Omental fat pad (tissue), 4 donors: Measurements from ENCODE around the gene GLIS1. TPM values are rescaled to one million over a fixed set of nuclear protein-coding genes. Genes with fewer than 3 reads are reported as not detected.

Experiments used
- ATAC-seq: fragments of 150-250 bp; one replicate; pipeline ENCODE4 v1.9.1; 2016; ENCODE audit warnings: mild to moderate bottlenecking, moderate library complexity; ENCODE audit not compliant: low FRiP score
- DNase-seq: peaks from one replicate; pipeline ENCODE4 v3.0.0-alpha.2; 2019; ENCODE audit warnings: low spot score
- total RNA-seq, 4 donors: library from RNA; depleted of rRNA; stranded (reverse); fragments of >200 nt; gene quantifications; one replicate each; pipeline ENCODE4 v1.1.0, GENCODE V29; 2016
- TF ChIP-seq, protein P1 (sequence below), 3 donors: fragments of 450-650 bp; IDR thresholded peaks; one replicate each; pipeline ENCODE4 v1.5.1; 2016 to 2017; ENCODE audit warnings: antibody characterized with exemption in 3 of 3, mild to moderate bottlenecking in 3 of 3, moderate library complexity in 2 of 3

Gene GLIS1
- total RNA-seq, 4 donors from 2014 or later, result 0.19 to 1.4 (median 0.75) TPM

DNA sequence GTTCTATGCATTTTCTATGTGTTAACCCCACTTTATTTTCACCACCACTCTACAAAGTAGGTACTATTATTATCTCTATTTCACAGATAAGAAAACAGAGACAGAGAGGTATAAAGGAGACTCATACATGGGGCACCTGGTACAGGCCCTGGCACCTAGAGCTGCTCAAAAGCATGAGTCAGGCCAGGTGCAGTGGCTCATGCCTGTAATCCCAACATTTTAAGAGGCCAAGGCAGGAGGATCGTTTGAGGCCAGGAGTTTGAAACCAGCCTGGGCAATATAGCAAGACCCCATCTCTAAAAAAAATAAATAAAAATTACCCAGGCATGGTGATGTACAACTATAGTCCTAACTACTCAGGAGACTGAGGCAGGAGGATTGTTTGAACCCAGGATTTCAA, 35.8 kb downstream of the GLIS1 start:
- ATAC-seq, result no peak
- no peak for DNase-seq
- TF ChIP-seq, protein P1, sequence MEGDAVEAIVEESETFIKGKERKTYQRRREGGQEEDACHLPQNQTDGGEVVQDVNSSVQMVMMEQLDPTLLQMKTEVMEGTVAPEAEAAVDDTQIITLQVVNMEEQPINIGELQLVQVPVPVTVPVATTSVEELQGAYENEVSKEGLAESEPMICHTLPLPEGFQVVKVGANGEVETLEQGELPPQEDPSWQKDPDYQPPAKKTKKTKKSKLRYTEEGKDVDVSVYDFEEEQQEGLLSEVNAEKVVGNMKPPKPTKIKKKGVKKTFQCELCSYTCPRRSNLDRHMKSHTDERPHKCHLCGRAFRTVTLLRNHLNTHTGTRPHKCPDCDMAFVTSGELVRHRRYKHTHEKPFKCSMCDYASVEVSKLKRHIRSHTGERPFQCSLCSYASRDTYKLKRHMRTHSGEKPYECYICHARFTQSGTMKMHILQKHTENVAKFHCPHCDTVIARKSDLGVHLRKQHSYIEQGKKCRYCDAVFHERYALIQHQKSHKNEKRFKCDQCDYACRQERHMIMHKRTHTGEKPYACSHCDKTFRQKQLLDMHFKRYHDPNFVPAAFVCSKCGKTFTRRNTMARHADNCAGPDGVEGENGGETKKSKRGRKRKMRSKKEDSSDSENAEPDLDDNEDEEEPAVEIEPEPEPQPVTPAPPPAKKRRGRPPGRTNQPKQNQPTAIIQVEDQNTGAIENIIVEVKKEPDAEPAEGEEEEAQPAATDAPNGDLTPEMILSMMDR (IDR thresholded peaks at IDR 0.05), result no peak

DNA sequence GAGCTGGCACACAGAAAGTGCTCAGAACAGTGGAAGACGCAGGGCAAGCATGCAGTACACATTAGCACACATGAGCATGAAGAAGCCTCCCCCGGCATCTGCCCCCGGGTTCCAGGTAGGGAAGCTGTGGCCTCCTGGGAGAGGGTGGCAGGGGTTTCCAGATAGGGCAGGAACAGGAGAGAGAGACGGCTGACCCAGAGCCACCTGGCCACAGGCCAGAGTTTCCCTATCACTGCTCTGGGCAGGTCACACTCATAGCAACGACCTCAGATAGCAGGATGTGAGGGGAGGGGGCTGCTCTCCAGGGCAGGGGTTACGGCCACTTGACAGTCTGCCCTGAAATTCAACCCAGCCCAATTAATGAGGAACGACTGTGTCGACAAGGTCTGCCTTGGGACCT, 36.6 kb downstream of the GLIS1 start:
- no peak for ATAC-seq
- TF ChIP-seq, protein P1 (IDR thresholded peaks at IDR 0.05), result no peak
- no peak for DNase-seq

DNA sequence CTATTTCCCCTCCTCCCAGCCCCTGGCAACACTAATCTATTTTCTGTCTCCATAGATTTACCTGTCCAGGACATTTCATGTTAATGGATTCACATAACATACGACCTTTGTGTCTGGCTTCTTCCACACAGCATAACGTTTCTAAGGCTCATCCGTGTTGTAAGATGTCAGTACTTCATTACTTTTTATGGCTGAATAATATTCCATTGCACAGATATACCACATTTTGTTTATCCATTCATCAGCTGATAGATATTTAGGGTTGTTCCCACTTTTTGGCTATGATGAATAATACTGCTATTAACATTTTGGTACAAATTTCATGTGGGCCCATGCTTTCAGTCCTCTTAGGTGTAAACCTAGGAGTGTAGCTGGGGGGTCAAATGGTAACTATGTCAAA, 38.2 kb downstream of the GLIS1 start:
- TF ChIP-seq, protein P1 (IDR thresholded peaks at IDR 0.05), result no peak
- DNase-seq, result no peak
- ATAC-seq, result no peak

DNA sequence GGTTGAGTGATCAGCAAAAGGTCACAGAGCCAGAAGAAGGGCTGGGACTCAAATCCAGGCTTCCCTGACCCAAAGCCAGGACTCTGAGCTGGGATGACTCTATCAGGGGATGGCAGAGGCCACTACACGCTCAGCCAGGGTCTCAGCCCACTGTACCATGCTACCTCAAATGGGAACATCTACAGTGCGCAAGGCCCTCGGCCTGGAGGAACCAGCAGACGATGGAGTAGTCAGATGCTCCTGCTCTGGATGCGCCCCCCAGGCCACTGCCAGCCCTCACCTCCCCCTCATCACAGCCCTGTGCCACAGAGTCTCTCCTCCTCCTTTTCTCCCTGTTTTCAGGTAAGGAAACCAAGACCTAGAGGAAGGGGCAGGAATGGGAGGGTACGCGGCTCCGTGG, 39.0 kb downstream of the GLIS1 start:
- TF ChIP-seq, protein P1 (IDR thresholded peaks at IDR 0.05), result no peak
- DNase-seq, result no peak
- ATAC-seq, result no peak

DNA sequence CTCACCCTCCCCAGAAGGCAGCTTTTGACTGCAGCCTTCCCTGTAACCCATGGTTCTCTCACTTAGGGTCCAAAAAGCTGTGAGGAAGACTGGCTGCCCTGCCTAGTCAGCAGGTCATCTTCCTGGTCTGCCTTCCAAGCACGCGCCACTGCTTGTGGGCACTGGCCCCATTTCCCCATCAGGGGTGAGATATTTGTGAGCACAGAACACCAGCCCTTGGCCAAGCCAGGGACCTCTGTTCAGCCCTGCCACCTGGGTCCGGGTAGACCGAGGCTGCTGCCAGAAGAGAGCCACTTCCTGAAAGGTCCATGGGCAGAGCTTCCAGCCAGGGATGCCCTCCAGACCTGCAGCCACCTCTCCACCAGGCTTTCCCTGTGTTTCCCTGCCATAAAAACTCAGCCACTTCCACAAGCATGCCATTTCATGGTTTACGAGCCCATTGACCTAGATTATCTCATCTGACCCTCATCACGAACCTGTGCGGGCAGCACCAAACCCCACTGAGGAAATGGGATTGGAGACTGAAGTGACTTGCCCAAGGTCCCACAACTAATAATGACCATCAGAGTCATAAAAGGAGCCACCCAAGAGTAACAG, 40.5 kb downstream of the GLIS1 start:
- TF ChIP-seq, protein P1 (IDR thresholded peaks at IDR 0.05), result no peak
- ATAC-seq, result no peak
- no peak for DNase-seq

DNA sequence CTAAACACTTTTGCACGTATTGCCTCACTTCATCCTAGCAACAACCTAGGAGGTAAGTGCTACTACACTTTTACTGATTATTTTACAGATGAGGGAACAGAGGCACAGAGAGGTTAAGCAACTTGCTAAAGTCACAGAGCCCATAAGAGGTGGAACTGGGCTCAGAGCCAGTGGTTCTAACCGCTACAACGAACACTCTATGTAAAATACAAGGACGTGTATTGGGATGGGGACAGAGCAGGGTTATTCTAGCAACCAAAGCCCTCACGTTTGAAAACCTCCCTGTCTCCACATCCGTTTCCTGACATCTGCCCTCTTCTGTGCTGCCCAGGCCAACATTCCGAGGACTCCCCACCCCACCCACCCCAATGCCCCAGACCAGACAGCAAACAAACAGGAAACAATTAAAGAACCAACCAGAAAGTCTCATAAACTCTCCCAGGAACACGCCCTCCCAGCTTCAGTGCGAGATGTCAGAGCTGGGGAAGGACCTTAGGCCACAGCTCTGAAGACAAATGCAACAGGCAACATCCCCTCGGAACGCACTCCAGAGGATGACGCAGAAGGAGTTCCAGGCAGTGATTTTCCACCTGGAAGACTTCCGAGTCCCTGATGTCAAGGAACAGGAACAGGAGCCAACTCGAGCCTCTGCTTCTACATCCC, 41.1 kb downstream of the GLIS1 start:
- DNase-seq, result no peak
- TF ChIP-seq, protein P1 (IDR thresholded peaks at IDR 0.05), result no peak
- ATAC-seq, result no peak

DNA sequence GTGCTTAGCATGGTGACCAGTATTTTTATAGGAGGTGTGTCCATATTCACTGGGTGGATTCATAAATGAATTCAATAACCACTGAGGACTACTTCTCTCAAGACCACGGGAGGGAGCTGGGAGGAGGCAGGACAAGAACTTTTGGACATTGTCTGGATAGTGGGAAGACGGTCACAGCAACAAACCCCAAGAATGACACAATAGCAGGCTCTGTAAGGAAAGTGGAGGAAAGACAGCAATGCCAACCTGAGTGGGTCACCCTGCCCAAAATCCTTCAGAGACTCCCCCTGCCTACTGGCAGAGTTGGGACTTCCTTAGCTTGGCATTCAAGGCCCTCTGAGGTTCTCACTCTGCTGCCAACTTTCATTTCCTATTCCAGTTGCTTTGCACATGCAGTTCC, 42.0 kb downstream of the GLIS1 start:
- no peak for ATAC-seq

More for the DNA sequence above, 42.0 kb downstream of the GLIS1 start:
- DNase-seq, result no peak
- TF ChIP-seq, protein P1 (IDR thresholded peaks at IDR 0.05), result no peak
